ENCODE measurements around the gene MERTK.

- TF ChIP-seq ZBTB33 (IDR thresholded peaks at IDR 0.05; ENCODE audit: borderline replicate concordance, low read depth) = no peak
- TF ChIP-seq FOXJ3 (CRISPR knock-in tag; IDR thresholded peaks at IDR 0.05) = no peak
- no peak for TF ChIP-seq CTCF (IDR thresholded peaks at IDR 0.05)
- 0 out of 2 replicates have a peak, but pooled peaks have one; percentile 10 for TF ChIP-seq NFIC (IDR thresholded peaks at IDR 0.05; ENCODE audit: borderline replicate concordance)
- no peak for TF ChIP-seq POLR2AphosphoS5 (IDR thresholded peaks at IDR 0.05; ENCODE audit: low read depth, low read length)
- TF ChIP-seq IRF3 (IDR thresholded peaks at IDR 0.05; ENCODE audit: low read depth, low read length) = no peak
- TF ChIP-seq REST (IDR thresholded peaks at IDR 0.05; ENCODE audit: low read depth, low read length) = no peak
- no peak for TF ChIP-seq TAF1 (IDR thresholded peaks at IDR 0.05; ENCODE audit: borderline replicate concordance, low read depth, low read length)
- TF ChIP-seq EP300 (IDR thresholded peaks at IDR 0.05; ENCODE audit: borderline replicate concordance in 1 of 2, low read depth in 1 of 2, low read length in 1 of 2) = no peak
- TF ChIP-seq SIN3A (IDR thresholded peaks at IDR 0.05; ENCODE audit: borderline replicate concordance, low read depth, low read length) = no peak
- TF ChIP-seq USF1 (IDR thresholded peaks at IDR 0.05; ENCODE audit: borderline replicate concordance, low read depth) = no peak
- no peak for TF ChIP-seq EZH2phosphoT487 (IDR thresholded peaks at IDR 0.05; ENCODE audit: borderline replicate concordance, low read depth)
- no peak for TF ChIP-seq NRF1 (IDR thresholded peaks at IDR 0.05; ENCODE audit: low read depth, low read length)
These were observed 21.6 kb downstream of the MERTK start for GRCh38 chr2:111919794-111920608.

Data from SK-N-SH (cell line).